Suprapubic skin (tissue), 4 donors: ENCODE results near the gene ADAMTS12.

Experiments used
- EP300 ChIP-seq: sonication (generic); formaldehyde crosslinking; IDR thresholded peaks from one replicate; pipeline ENCODE4 v1.6.1; 2017; ENCODE audit warnings: antibody characterized with exemption
- POLR2A ChIP-seq, 2 donors: fragments of 450-650 bp; IDR thresholded peaks; one replicate each; pipeline ENCODE4 v1.6.1; 2017; ENCODE audit warnings: antibody characterized with exemption in 2 of 2, mild to moderate bottlenecking in 2 of 2, moderate library complexity in 2 of 2
- POLR2AphosphoS5 ChIP-seq, 3 donors: sonication (generic); formaldehyde crosslinking; IDR thresholded peaks; one replicate each; pipeline ENCODE4 v1.6.1; 2017; ENCODE audit warnings: antibody characterized with exemption in 3 of 3
- TF ChIP-seq, protein P1 (sequence below), 2 donors: fragments of 200-600 bp in 1 of 2; fragments of 450-650 bp in 1 of 2; sonication (generic) in 1 of 2; IDR thresholded peaks; one replicate each; pipeline ENCODE4 v1.5.1; 2016 to 2019; ENCODE audit warnings: antibody characterized with exemption in 2 of 2, mild to moderate bottlenecking in 1 of 2, moderate library complexity in 1 of 2

DNA sequence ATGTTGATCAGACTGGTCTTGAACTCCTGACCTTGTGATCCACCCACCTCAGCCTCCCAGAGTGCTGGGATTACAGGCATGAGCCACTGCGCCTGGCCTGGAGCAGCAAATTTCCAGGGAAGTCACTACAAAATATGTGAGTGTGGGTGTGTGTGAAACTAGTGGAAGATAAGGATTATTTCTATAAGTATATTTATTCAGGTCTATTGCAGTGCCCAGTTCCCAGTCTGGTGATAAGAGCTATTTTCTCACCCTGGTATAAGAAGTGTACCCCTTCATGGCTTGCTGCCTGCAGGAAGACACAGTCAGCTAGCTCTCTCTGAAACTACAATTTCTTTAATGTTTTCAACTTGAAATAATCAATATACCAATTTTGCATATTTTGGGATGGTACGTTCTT, 414.0 kb downstream of the ADAMTS12 start:
- TF ChIP-seq POLR2A (IDR thresholded peaks at IDR 0.05), result no peak
- TF ChIP-seq, protein P1, sequence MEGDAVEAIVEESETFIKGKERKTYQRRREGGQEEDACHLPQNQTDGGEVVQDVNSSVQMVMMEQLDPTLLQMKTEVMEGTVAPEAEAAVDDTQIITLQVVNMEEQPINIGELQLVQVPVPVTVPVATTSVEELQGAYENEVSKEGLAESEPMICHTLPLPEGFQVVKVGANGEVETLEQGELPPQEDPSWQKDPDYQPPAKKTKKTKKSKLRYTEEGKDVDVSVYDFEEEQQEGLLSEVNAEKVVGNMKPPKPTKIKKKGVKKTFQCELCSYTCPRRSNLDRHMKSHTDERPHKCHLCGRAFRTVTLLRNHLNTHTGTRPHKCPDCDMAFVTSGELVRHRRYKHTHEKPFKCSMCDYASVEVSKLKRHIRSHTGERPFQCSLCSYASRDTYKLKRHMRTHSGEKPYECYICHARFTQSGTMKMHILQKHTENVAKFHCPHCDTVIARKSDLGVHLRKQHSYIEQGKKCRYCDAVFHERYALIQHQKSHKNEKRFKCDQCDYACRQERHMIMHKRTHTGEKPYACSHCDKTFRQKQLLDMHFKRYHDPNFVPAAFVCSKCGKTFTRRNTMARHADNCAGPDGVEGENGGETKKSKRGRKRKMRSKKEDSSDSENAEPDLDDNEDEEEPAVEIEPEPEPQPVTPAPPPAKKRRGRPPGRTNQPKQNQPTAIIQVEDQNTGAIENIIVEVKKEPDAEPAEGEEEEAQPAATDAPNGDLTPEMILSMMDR (IDR thresholded peaks at IDR 0.05), result no peak
- no peak for TF ChIP-seq POLR2AphosphoS5 (IDR thresholded peaks at IDR 0.05)
- no peak for TF ChIP-seq EP300
